Inflammatory macrophage treated with lipopolysaccharide for 1 hour (primary cell): ENCODE data around the gene EFS.
A peak's percentile ranks its signal among the peaks of the same experiment; 100 is the strongest.

ENCODE experiments used
- DNase-seq, 2 donors: peaks; one replicate each; pipeline ENCODE4 v3.0.0-alpha.2; 2020 to 2022

EFS gene

GRCh38 chr14:23324455-23324846 is 40.5 kb downstream of the EFS start:
- no peak for DNase-seq

GRCh38 chr14:23323838-23324454 is 41.0 kb downstream of the EFS start:
- no peak for DNase-seq

- DNase-seq: no peak
Observed at GRCh38 chr14:23322568-23323517, 42.1 kb downstream of the EFS start.

DNA sequence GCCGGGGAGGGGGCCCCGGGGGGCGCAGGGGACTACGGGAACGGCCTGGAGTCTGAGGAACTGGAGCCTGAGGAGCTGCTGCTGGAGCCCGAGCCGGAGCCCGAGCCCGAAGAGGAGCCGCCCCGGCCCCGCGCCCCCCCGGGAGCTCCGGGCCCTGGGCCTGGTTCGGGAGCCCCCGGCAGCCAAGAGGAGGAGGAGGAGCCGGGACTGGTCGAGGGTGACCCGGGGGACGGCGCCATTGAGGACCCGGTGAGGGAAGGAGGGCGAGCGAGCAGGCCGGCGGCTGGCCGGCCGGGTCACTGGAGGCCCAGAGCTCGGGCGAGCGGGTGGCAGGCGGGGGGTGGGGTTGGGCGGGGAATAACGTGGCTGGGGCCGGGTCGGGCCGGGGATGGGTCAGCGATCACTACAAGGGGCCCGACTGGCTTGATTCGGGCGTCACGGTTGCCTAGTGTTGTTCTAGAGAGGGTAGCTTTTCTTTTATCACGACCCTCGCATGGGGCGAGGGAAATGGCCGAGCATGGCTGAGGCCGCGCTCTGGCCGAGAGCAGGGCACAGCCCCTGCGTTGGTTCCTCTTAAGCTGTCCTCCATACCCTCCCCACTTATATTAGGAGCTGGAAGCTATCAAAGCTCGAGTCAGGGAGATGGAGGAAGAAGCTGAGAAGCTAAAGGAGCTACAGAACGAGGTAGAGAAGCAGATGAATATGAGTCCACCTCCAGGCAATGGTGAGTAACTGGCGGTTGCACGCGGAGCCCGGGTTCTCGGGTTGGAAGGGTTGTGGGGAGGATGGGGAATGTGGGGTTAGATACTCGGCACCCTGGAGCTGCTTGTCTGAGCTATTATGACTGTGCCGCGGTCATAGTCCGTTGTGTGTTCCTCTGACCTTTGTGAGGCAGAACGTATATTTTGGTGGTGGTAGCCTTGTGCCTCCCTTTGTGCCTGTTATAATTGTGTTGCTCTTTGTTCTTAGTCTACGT is 43.1 kb downstream of the EFS start:
- DNase-seq: peak in 1 of 2 donors; percentile 20

- peak; percentile 99 to 100 for DNase-seq
Observed at GRCh38 chr14:23320584-23321571, 44.1 kb downstream of the EFS start, which contains the start of gene PABPN1. Gene PABPN1, plus strand, starts transcription at chr14:23321457. Its CDS starts 13 bp downstream, at chr14:23321470.

DNA sequence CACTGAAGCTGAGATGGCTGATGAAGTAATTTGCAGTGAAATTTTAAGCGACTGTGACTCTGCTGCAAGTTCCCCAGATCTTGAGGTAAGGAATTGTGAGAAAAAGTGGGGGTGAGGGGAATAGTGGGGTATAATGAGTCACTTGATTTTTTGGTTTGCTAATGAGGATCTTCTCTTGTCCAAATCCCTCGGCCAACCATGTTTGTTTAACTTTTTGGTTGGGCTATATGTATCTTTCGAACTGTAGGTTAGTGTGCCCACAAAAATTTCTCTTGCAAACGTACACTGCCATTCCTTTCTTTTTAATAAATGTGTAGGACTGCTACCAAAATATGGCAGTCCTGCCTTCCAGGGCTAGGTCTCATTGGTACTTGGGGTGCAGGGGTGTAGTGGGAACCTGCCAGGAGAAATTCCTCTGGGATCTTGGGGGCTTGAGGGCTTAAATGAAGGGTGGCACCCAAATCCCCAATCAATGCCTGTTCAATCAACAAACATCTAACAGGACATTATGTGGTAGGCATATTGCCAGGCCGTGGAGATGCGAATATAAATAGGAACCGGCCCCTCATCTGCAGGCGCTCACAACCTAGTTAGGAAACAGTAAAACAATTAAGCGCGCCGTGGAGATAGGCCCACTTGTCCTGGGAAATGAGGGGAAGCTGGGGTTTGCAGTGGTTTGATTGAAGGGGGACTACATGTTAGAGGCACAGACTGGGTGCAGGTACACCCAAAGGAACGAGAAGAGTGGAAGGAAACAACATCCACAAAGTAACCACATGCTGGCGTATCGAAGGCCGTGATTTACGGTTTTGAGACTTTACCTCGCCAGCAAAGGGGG is 45.0 kb downstream of the EFS start:
- DNase-seq: no peak

- no peak for DNase-seq
Observed at GRCh38 chr14:23316300-23316699, 48.7 kb downstream of the EFS start.

DNA sequence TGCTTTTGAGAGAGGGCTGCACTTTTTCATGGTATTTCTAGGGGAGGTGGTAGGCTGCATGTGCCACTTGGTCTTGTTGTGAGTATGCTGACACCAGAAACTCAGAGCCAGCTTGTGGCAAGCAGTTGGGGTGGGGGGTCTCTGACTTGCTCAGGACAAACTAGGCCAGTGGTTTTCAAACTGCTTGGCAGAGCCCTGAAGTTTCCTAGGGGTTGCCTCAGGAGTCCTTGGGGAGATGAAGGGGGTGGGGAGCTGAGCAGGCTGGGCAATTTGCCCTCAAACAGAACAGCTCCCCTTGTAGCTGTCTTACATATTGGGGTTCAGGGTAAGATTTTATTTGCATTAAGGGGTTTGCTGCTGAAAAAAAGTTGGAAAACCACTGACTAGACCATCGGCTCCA is 54.4 kb downstream of the EFS start:
- no peak for DNase-seq

DNA sequence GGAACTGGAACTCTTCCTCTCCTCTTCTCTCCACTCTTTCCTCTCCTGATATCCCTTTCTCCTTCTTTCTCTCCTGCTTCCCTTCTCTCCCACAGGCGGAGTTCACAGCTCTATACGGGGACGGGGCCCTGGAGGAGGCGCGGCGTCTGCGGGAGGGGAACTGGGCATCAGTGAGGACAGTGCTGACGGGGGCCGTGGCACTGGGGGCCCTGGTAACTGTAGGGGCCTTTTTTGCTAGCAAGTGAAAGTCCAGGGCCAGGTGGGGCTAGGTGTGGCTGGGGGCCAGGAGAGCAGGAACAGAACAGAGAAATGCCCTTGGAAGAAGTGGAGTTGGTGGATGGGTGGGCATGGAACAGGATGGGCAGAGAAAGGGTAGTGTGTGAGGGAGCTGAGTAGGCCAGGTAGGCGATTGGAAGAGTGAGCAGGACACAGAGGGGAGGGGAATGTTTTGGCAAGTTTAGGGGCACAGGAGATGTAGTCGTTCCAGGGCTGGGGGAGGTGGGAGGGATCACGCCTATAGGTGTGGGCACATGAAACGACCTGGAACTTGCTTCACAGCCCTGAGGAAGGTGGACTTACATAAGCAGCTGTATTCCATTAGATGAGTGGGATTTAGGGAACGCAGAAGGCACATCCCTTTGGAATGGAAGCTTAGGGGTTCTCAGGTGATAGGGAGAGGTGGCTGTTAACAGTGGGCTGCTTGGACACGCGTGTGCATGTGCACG is 56.1 kb downstream of the EFS start:
- no peak for DNase-seq

- peak; percentile 35 to 60 for DNase-seq
Observed at GRCh38 chr14:23307687-23308644, 57.0 kb downstream of the EFS start.

DNA sequence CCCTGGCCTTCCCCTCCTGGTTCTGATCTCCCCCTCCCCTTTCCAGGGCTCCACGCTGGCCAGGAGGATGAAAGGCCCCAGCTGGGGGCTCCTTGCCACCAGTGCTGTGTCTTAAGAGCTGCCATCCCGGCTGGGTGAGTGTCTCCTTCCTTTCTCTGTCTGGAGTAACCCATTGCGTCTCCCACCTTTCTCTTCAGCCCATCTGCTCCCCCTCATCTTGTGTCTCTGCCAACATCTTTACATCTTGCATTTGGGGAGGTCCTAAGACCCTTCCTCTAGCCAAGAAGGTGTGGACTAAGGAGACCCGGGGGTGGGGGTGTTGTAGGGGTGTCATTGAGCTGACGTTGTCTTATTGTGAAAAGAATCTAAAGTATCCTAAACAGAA is 57.8 kb downstream of the EFS start:
- no peak for DNase-seq

- DNase-seq: peak; percentile 58 to 68
Observed at GRCh38 chr14:23306412-23307145, 58.4 kb downstream of the EFS start, which contains the start of gene BCL2L2. Gene BCL2L2, plus strand, starts transcription at chr14:23306833. Its CDS starts 935 bp downstream, at chr14:23307768.
